OCI-LY1 (cell line): Measurements from ENCODE around the gene PCBP1.

Experiments
- H2AFZ ChIP-seq: fragments of 200-600 bp; sonication (generic), shearing (Covaris generic); 2 replicates; pipeline ENCODE4 v1.6.0; 2014; ENCODE audit warnings: antibody characterized with exemption, mild to moderate bottlenecking, low read length
- H3F3A ChIP-seq: fragments of 200-600 bp; sonication (generic), shearing (Covaris generic); 2 replicates; pipeline ENCODE4 v1.6.0; 2014; ENCODE audit warnings: mild to moderate bottlenecking, antibody characterized with exemption, low read length, moderate library complexity; ENCODE audit not compliant: insufficient read depth
- H3K27ac ChIP-seq: fragments of 200-600 bp; sonication (generic); 2 replicates; pipeline ENCODE4 v1.5.1; 2014; ENCODE audit warnings: low read length, mixed run types, mild to moderate bottlenecking, low read depth; ENCODE audit not compliant: poor library complexity, severe bottlenecking
- H3K27me3 ChIP-seq: fragments of 200-600 bp; sonication (generic); 2 replicates; pipeline ENCODE4 v1.6.0; 2014; ENCODE audit warnings: antibody characterized with exemption, mild to moderate bottlenecking, low read length, moderate library complexity; ENCODE audit not compliant: insufficient read depth
- H3K36me3 ChIP-seq: fragments of 200-600 bp; sonication (generic); 2 replicates; pipeline ENCODE4 v1.6.1; 2014; ENCODE audit warnings: mild to moderate bottlenecking, antibody characterized with exemption, low read length, moderate library complexity, mixed read lengths; ENCODE audit not compliant: insufficient read depth
- H3K4me1 ChIP-seq: fragments of 200-600 bp; sonication (generic); 2 replicates; pipeline ENCODE4 v1.5.1; 2014; ENCODE audit warnings: mild to moderate bottlenecking, low read length, moderate library complexity; ENCODE audit not compliant: insufficient read depth, severe bottlenecking
- H3K4me2 ChIP-seq: fragments of 200-600 bp; sonication (generic), shearing (Covaris generic); 2 replicates; pipeline ENCODE4 v1.6.1; 2014; ENCODE audit warnings: low read length
- H3K4me3 ChIP-seq: fragments of 200-600 bp; sonication (generic); 2 replicates; pipeline ENCODE4 v1.5.1; 2014; ENCODE audit warnings: low read length, low read depth, mild to moderate bottlenecking, mixed read lengths; ENCODE audit not compliant: poor library complexity, severe bottlenecking
- H3K79me2 ChIP-seq: fragments of 200-600 bp; shearing (Covaris generic); 2 replicates; pipeline ENCODE4 v1.6.1; 2016; ENCODE audit warnings: mixed run types, low read length, mixed read lengths; ENCODE audit not compliant: insufficient read depth
- H3K9ac ChIP-seq: fragments of 200-600 bp; sonication (generic), shearing (Covaris generic); 2 replicates; pipeline ENCODE4 v1.6.1; 2014; ENCODE audit warnings: mild to moderate bottlenecking, low read length, mixed read lengths
- H3K9me2 ChIP-seq: fragments of 200-600 bp; sonication (generic), shearing (Covaris generic); 2 replicates; pipeline ENCODE4 v1.6.1; 2014; ENCODE audit warnings: low read depth, mild to moderate bottlenecking, low read length, mixed read lengths
- H3K9me3 ChIP-seq: fragments of 200-600 bp; shearing (Covaris generic); 2 replicates; pipeline ENCODE4 v1.6.1; 2014; ENCODE audit warnings: low read length, mixed read lengths
- H4K20me1 ChIP-seq: fragments of 200-600 bp; sonication (generic), shearing (Covaris generic); 2 replicates; pipeline ENCODE4 v1.6.0; 2016; ENCODE audit warnings: mild to moderate bottlenecking, low read length; ENCODE audit not compliant: insufficient read depth
- EZH2 ChIP-seq: fragments of 200-600 bp; sonication (generic), shearing (Covaris generic); IDR thresholded peaks from 2 replicates; pipeline ENCODE4 v1.8.0; 2017; ENCODE audit warnings: borderline replicate concordance, mixed run types, mild to moderate bottlenecking, antibody characterized with exemption, low read length, moderate library complexity, mixed read lengths
- TF ChIP-seq, protein P1 (sequence below): fragments of 200-600 bp; sonication (generic), shearing (Covaris generic); IDR thresholded peaks from 2 replicates; pipeline ENCODE4 v1.5.1; 2017; ENCODE audit warnings: mild to moderate bottlenecking, antibody characterized with exemption, low read length, moderate library complexity, mixed read lengths

PCBP1 gene

DNA sequence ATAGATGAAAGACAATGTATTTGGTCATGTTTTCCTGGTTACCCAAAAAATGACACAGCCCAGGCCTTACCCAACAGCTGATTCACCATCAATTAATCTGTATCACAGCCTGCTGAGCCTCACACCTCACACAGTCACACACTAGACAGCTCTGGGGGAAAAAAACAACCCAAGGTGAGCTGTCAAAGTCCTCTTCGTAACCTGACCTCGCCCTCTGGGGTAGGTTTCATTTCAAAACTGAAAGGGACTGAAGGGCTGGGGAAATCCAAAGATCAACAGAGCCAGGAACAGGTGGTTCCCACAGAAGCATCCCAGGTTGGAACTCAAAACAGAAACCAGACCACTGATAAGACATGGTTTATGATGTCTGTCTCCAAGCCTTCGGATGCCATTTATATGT is 18.2 kb upstream of the PCBP1 start:
- no peaks in the 10 kb centered on the region for H3K79me2 ChIP-seq
- no peaks in the 10 kb centered on the region for H3K9me2 ChIP-seq
- H3K36me3 ChIP-seq = peaks cover 25% of the 10 kb centered on the region; the same call in 1 of the 2 replicates
- no peaks in the 10 kb centered on the region for H3K9me3 ChIP-seq
- no peak overlapping the region for H3K9ac ChIP-seq
- H3K4me2 ChIP-seq = no peak overlapping the region
- no peaks in the 10 kb centered on the region for H4K20me1 ChIP-seq
- no peak overlapping the region for H3K4me3 ChIP-seq
- H3K27ac ChIP-seq = no peak overlapping the region
- H3K4me1 ChIP-seq = peaks cover 23% of the 10 kb centered on the region
- TF ChIP-seq, protein P1, sequence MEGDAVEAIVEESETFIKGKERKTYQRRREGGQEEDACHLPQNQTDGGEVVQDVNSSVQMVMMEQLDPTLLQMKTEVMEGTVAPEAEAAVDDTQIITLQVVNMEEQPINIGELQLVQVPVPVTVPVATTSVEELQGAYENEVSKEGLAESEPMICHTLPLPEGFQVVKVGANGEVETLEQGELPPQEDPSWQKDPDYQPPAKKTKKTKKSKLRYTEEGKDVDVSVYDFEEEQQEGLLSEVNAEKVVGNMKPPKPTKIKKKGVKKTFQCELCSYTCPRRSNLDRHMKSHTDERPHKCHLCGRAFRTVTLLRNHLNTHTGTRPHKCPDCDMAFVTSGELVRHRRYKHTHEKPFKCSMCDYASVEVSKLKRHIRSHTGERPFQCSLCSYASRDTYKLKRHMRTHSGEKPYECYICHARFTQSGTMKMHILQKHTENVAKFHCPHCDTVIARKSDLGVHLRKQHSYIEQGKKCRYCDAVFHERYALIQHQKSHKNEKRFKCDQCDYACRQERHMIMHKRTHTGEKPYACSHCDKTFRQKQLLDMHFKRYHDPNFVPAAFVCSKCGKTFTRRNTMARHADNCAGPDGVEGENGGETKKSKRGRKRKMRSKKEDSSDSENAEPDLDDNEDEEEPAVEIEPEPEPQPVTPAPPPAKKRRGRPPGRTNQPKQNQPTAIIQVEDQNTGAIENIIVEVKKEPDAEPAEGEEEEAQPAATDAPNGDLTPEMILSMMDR = no peak
- TF ChIP-seq EZH2 = no peak
- no peaks in the 10 kb centered on the region for H3F3A ChIP-seq
- no peaks in the 10 kb centered on the region for H3K27me3 ChIP-seq
- no peak overlapping the region for H2AFZ ChIP-seq

DNA sequence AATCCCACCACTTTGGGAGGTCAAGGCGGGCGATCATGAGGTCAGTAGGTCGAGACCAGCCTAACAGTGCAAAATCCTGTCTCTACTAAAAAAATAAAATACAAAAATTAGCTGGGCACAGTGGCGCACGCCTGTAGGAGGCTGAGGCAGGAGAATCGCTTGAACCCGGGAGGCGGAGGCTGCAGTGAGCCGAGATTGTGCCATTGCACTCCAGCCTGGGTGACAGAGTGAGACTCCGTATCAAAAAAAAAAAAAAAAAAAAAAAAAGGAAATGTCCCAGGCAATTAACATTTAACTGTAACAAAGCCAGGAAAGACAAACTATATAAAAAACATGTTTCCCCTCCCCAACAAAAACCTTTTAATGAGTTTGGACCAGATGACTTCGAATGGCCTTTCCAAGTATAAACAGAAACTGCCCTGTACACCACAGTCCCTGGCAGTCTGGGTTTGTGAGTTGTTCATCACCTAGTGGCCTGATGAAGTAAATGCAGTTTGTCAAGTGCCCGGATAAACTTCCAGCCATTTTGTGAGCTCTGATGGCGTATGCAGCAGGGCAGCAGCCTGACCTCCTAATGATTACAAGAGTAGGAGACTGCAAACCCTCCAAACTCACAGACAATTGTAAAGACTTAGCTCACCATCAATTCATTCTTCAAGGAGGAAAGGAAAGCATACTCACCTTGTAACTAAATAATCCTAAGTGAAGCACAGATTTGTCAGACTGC is 16.6 kb upstream of the PCBP1 start:
- no peaks in the 10 kb centered on the region for H3F3A ChIP-seq
- no peak overlapping the region for H3K4me3 ChIP-seq
- H3K79me2 ChIP-seq = no peaks in the 10 kb centered on the region
- H2AFZ ChIP-seq = peak overlapping the region; percentile 96; the same call in 1 of the 2 replicates
- peaks cover 23% of the 10 kb centered on the region for H3K4me1 ChIP-seq
- H4K20me1 ChIP-seq = no peaks in the 10 kb centered on the region
- H3K27ac ChIP-seq = peak overlapping the region; percentile 69
- peak overlapping the region; percentile 45 for H3K4me2 ChIP-seq
- H3K36me3 ChIP-seq = peaks cover 19% of the 10 kb centered on the region; the same call in 1 of the 2 replicates
- no peaks in the 10 kb centered on the region for H3K9me3 ChIP-seq
- H3K27me3 ChIP-seq = no peaks in the 10 kb centered on the region
- peak overlapping the region; percentile 44; the same call in 1 of the 2 replicates for H3K9ac ChIP-seq
- H3K9me2 ChIP-seq = no peaks in the 10 kb centered on the region
- TF ChIP-seq, protein P1 = peak; percentile 83
- TF ChIP-seq EZH2 = no peak

DNA sequence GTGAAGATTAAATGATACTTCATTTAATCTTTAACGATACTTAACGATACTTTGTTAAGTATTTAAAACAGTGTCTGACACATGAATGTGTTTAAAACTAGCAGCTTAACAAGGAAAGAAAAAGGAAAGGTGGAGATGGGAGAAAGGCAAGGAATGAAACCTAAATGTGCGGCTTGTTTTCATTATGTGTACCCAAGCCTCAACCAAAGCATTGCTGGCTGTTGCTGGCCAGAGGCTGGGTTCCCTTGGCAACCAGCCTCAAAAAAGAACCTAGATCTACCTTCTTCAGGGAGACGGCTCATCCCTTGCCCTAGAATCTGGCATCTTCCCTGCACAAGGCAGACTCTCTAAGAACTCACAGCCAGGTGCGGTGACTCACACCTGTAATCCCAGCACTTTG is 13.8 kb upstream of the PCBP1 start:
- Histone ChIP-seq H3K9me2 (no peaks in the 10 kb centered on the region), H3K36me3 (peaks cover 32% of the 10 kb centered on the region)

More for the DNA sequence above, 13.8 kb upstream of the PCBP1 start:
- H3K4me3 ChIP-seq = no peak overlapping the region
- H3K27ac ChIP-seq = no peak overlapping the region
- no peaks in the 10 kb centered on the region for H3K9me3 ChIP-seq
- H3F3A ChIP-seq = no peaks in the 10 kb centered on the region
- H3K9ac ChIP-seq = no peak overlapping the region
- H3K4me2 ChIP-seq = no peak overlapping the region
- no peak overlapping the region for H2AFZ ChIP-seq
- H3K79me2 ChIP-seq = no peaks in the 10 kb centered on the region
- H3K27me3 ChIP-seq = no peaks in the 10 kb centered on the region
- TF ChIP-seq, protein P1 = no peak
- no peak for TF ChIP-seq EZH2
- no peaks in the 10 kb centered on the region for H4K20me1 ChIP-seq
- H3K4me1 ChIP-seq = peaks cover 23% of the 10 kb centered on the region
